ENCODE data around the gene RADX.
A peak's percentile ranks its signal among the peaks of the same experiment; 100 is the strongest.

The RADX gene

GRCh38 chrX:106684207-106684606, 72.4 kb downstream of the RADX start:
- no peak for DNase-seq (ENCODE audit: low read depth)

GRCh38 chrX:106692425-106693065, 80.8 kb downstream of the RADX start:
- no peak for DNase-seq (ENCODE audit: low read depth)

GRCh38 chrX:106696502-106696901, 84.7 kb downstream of the RADX start:
- DNase-seq (ENCODE audit: low read depth) = no peak

DNA sequence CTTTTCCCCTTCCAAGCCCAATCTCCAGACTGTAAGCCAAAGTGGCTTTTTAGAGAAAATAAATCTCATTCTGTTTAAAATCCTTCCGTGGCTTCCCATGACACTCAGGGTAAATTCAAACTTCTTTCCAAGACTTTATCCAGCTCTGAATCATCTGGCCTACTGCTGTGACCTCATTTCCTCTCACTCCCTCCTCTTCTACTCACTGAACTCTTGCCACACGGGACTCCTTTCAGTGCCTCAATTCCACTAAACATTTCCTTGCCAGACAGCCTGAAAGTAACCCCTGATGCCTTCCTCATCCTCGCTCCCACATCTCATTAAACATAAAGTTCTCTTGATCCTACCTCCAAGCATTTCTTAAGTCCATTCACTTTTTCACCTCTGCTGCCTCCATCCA, 86.9 kb downstream of the RADX start:
- DNase-seq (ENCODE audit: low read depth) = peak; percentile 36

DNA sequence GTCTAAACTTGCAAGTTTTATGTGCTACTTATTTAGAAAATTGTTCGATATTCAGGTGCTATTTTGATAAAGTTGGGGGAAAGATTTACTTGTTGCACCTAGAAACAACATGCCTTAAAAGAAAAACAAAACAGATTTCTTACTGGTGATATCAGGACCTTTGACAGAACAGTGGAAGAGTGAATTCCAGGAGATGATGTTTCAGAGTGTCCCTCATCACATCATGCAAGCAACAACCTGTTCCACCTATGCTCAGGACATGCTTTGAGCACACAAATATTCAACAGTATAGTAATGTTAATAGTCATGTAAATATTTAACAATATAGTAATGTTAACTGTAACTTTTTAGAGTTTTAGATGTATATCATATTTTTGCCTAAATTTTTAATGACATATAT, 90.9 kb downstream of the RADX start:
- DNase-seq (ENCODE audit: low read depth) = no peak

DNA sequence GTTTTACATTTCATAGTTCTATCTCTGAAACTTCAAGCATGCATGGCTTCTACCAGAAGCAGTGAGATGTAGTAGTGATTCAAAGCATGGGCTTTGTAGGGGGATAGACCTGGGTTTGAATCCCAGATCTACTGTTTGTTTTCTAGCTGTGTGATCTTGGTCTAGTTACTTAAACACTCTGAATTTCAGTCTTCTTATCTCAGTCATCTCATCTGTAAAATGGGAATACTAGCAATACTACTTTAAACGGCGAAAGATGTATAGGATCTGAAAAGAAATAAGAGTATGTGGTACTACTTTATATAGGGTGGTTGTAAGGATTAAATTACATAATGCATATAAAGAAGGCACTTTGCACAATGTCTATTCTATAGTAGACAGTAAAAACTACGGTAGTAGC, 94.7 kb downstream of the RADX start:
- DNase-seq (ENCODE audit: low read depth) = no peak

- DNase-seq (ENCODE audit: low read depth) = peak; percentile 93
Measured at GRCh38 chrX:106707771-106708454, 96.1 kb downstream of the RADX start.

GRCh38 chrX:106710771-106711170, 99.0 kb downstream of the RADX start:
- no peak for DNase-seq (ENCODE audit: low read depth)

- DNase-seq (ENCODE audit: low read depth) = no peak
Measured at GRCh38 chrX:106711375-106711774, 99.6 kb downstream of the RADX start.

- peak; percentile 29 for DNase-seq (ENCODE audit: low read depth)
Measured at GRCh38 chrX:106716004-106716403, 104.2 kb downstream of the RADX start.

- no peak for DNase-seq (ENCODE audit: low read depth)
Measured at GRCh38 chrX:106716463-106716862, 104.7 kb downstream of the RADX start.

DNA sequence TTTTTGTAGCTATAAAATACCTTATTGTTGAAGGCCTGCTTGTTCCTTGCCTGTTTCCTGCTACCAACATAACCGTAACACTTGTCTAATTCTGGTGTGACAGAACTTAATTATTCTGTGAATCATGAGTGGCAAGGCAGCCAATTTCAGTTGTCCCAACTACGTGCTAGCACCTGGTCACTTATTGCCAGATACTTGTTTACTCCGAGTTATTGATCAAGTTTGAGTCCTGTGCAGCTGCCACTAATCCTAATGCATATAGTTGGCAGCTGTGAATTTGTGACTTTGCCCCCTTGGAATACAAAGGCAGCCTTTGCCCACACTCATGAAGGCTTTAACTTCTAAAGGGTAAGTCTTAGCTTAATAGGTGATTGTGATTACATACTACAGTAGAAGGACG, 106.9 kb downstream of the RADX start:
- DNase-seq (ENCODE audit: low read depth) = no peak

DNA sequence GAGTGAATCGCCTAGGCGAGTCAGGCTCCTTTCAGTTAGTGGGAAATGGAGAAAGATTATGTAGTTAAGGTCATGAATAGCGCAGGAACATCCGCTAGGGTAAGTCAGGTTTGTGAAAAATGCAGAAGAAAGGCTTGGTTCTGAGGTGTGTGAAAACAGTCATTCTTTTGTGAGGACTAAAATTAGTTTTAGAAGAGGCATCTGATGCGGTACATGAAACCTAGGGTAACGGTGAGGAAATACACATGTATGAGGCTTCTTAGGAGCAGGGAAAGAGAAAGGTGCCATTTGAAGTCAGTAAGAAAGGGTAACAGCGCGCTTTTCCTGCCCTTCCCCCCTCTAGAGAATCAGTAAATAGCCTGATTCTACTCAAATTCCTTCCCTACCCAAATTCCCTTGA, 114.2 kb downstream of the RADX start:
- DNase-seq (ENCODE audit: low read depth) = no peak

GRCh38 chrX:106726485-106727437, 115.0 kb downstream of the RADX start, which contains the start of gene RNF128:
TSS of gene RNF128 (plus strand) at chrX:106726701. CDS start at chrX:106726914, 213 bp downstream.
- DNase-seq (ENCODE audit: low read depth) = no peak

- peak; percentile 15 for DNase-seq (ENCODE audit: low read depth)
Measured at GRCh38 chrX:106728337-106728736, 116.6 kb downstream of the RADX start.

All from amniotic epithelial cell (primary cell).